ENCODE results near the gene CASD1.

CASD1 gene

GRCh38 chr7:94600267-94600666 is 90.7 kb downstream of the CASD1 start:
- Mint-ChIP-seq H3K27me3 (peaks cover 16% of the 10 kb centered on the region), H3K36me3 (ENCODE audit: insufficient read depth) (peaks cover 1% of the 10 kb centered on the region), H3K4me3 (no peak overlapping the region), H3K27ac (ENCODE audit: low read depth) (no peak overlapping the region), H3K4me1 (no peaks in the 10 kb centered on the region), H3K9me3 (peaks cover under 1% of the 10 kb centered on the region)
- ATAC-seq (replicated peaks; ENCODE audit: extremely low read depth, poor library complexity, severe bottlenecking) (no peak), DNase-seq (ENCODE audit: low spot score in 2 of 2) (no peak)

- Mint-ChIP-seq H3K4me3 (no peak overlapping the region), H3K27me3 (peaks cover 32% of the 10 kb centered on the region), H3K36me3 (ENCODE audit: insufficient read depth) (peaks cover 1% of the 10 kb centered on the region)
These were observed 92.6 kb downstream of the CASD1 start for GRCh38 chr7:94602181-94602580.

GRCh38 chr7:94605031-94605430 is 95.4 kb downstream of the CASD1 start:
- no peak overlapping the region for H3K4me3 Mint-ChIP-seq
- peaks cover 1% of the 10 kb centered on the region for H3K36me3 Mint-ChIP-seq (ENCODE audit: insufficient read depth)
- H3K27me3 Mint-ChIP-seq: peaks cover 37% of the 10 kb centered on the region
- no peak overlapping the region for H3K27ac Mint-ChIP-seq (ENCODE audit: low read depth)
- no peak for ATAC-seq (replicated peaks; ENCODE audit: extremely low read depth, poor library complexity, severe bottlenecking)
- H3K9me3 Mint-ChIP-seq: peaks cover 9% of the 10 kb centered on the region
- H3K4me1 Mint-ChIP-seq: no peaks in the 10 kb centered on the region
- no peak for DNase-seq (ENCODE audit: low spot score in 2 of 2)

More at GRCh38 chr7:94602181-94602580, 92.6 kb downstream of the CASD1 start:
- peaks cover 5% of the 10 kb centered on the region for H3K9me3 Mint-ChIP-seq
- H3K27ac Mint-ChIP-seq (ENCODE audit: low read depth): no peak overlapping the region
- DNase-seq (ENCODE audit: low spot score in 2 of 2): no peak
- ATAC-seq (replicated peaks; ENCODE audit: extremely low read depth, poor library complexity, severe bottlenecking): no peak
- H3K4me1 Mint-ChIP-seq: no peaks in the 10 kb centered on the region

Measured in central memory CD8-positive, alpha-beta T cell (primary cell).